Measurements from ENCODE around the gene ERC1.
"Not testable (repeated sequence)": the region's sequence is repeated elsewhere in the genome, so short reads cannot be mapped to it uniquely, and the experiment has no call there.

The ERC1 gene

DNA sequence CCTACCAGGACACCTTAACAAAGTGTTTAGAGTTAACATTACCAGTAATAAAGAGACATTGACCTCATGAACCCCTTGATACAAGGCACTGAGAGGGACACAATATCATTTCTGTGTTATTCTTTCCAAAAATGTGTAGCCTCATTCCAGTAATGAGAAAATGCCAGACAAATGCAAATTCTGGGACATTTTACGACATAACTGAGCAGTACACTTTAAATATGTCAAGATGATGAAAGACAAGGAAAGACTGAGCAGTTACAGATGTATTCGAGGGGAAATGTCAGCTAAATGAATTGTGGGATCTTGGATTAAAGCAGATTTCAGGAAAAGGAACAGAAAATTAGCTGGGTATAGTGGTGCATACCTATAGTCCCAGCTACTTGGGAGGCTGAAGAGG lies 255.6 kb downstream of the ERC1 start:
- DNase-seq, result no peak

DNA sequence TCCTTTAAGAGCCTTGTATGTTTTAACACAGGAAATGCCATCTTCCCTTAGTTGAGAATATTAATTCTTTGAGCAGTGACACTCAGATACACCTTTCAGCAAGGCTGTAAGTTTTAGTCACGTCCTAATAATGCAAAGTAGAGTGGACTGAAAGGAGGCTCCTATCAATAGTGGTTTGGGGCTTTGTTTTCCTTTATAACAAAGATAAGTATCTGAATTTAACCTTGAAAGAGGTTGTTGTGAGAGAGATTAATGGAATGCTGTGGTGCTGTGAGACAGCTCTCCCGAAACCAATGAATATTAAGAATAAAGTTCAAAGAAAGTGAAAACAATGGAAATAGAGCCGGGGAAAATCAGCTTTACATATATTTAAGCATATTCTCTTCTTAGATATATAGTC lies 259.6 kb downstream of the ERC1 start:
- no peak for DNase-seq

DNA sequence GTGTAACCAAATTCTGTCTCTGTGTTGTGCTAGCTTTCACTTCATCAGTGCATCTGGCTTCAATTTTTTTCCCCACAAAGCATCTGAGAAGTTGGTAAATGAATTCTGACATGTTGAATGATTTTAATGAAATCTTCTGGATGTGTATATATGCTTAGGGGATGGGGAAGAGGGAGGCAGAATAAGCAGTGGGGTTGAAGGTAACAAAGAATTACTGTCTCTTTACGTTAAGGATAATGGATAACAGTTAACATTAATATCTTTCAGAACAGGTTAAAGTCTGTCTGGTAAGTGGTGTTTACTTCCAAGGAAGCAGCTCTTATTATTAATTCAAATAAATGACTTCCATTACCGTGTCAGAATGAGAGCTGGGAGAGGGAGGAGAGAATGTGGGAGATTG lies 261.7 kb downstream of the ERC1 start:
- no peak for DNase-seq

DNA sequence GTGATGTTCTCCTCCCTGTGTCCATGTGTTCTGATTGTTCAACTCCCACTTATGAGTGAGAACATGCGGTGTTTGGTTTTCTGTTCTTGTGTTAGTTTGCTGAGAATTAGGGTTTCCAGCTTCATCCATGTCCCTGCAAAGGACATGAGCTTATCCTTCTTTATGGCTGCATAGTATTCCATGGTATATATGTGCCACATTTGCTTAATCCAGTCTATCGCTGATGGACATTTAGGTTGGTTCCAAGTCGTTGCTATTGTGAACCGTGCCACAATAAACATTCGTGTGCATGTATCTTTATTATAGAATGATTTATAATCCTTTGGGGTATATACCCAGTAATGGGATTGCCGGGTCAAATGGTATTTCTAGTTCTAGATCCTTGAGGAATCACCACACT lies 264.1 kb downstream of the ERC1 start:
- DNase-seq, result not testable (repeated sequence)

DNA sequence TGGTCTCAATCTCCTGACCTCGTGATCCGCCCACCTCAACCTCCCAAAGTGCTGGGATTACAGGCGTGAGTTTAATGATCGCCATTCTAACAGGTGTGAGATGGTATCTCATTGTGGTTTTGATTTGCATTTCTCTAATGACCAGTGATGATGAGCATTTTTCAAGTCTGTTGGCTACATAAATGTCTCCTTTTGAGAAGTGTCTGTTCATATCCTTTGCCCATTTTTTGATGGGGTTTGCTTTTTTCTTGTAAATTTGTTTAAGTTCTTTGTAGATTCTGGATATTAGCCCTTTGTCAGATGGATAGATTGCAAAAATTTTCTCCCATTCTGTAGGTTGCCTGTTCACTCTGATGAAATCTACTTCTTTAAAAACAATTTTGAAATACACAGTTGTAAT lies 264.8 kb downstream of the ERC1 start:
- DNase-seq, result not testable (repeated sequence)

DNA sequence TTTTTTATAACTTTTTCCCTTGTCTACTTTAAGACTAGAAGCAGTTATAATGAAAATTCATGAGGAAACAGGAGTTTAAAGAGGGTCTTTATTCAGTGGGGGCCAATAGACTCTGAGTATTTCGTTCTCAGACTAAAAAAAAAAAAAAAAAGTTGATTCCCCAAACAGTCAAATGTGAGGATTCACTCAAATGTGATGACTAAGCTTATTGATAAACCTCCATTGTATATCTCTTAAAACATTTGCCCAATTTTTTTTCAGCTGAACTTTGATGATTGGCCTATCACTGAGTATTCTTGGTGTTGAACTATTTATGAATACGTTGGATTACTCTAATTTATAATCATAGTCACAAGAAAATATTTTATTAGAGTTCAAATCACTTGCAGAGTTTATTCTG lies 265.3 kb downstream of the ERC1 start:
- no peak for DNase-seq

DNA sequence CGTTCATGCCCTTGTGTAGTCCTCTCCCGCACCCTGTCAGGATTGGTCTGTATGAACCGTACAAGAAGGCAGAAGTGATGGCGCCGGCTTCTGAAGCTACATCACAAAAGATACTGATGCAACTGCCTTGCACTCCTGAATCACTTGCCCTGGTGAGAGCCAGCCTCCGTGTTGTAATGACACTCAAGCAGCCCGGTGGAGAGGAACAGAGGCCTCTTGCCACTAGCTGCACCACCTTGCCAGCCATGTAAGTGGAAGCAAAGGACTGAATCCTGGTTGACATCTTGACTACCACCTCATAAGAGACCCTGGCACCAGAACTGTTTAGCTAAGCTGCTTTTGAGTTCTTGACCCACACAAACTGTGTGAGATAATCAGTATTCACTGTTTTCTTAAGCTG lies 266.0 kb downstream of the ERC1 start:
- no peak for DNase-seq

DNA sequence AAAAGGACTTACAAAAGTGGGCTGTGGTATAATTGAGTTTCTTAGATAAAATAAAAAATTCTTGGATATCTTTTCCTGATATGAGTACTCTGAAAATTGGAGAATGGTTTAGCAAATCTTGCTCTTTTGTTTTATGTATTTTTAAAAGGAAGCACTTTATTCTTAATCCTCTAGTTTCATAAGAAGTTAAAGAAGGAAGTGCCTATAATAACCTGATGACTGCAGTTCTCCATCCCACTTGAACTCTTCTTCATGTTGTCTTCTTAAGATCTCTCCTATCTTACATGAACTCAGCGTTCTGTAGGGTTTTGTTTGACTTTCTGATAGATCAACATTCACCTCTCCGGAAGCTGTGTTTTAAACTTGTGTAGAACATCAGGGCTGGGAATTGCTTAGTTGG lies 271.0 kb downstream of the ERC1 start:
- no peak for DNase-seq

DNA sequence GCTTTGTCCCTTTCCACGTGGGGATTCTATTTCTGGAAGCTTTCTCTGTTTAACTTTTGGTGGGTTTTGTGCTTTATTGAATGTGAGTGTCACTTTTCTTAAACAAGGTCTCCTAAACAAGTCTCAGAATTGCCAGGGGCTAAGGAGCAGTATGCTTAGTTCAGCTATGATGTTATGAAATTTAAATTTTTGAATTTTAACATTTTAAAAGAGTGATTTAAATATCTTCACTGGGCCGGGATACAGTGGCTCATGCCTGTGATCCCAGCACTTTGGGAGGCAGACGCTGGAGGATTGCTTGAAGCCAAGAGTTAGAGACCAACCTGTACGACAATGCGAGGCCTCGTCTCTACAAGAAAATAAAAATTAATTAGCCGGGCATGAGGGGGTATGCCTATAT lies 276.2 kb downstream of the ERC1 start:
- DNase-seq, result no peak

DNA sequence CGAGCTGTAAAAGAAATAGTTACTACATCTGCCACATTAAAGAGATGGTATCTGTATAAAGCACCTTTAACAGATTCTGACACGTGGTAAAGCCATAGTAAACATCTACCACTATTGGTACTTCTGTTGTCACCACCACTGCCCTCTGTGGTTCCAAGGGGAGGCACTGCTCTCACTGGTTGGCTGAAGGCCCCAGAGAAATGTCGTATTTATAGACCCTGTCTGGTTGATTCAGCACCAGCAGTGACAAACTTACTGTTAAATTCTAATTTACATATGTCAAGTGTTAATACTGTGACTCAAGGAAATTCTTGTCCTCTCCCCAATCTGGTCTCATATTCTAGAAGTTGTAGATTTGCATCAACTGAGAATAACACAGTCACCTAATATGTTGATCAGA lies 281.1 kb downstream of the ERC1 start:
- DNase-seq, result no peak

DNA sequence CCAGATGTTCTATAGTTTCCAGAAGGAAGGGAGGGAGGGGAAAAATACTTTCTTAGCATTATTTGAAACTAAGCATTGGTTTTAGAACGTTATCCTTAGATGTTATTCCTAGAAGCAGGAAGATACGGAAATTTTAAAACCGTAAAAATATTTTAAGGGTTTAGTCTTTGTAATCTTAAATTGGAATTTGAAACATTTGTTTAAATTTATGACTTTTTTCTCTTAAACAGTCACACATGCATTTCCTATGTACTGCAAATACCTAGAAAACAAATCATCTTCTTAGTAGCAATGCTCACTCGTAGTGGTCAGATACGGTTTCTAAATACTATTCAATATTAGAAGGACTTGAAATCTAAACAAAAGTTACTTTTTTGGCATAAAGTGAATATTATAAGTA lies 282.0 kb downstream of the ERC1 start:
- no peak for DNase-seq

DNA sequence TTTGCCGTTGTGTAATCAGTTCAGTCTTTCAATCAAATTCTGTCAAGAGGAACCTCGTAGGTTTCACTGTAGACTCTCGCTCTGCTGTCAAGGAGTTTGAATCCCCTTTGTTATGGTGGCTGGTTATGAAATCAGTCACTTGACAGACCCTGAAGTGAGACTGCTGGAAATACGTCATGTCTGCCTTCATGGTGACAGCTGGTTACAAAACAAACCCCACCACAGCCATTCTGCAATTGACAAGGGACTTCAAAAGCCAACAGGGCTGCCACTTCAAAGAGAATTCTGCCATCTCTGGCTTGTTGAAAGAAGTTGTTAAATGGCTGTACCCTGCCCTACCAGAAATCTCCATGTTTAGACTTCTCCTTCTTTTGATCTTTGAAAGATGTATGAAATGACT lies 286.9 kb downstream of the ERC1 start:
- no peak for DNase-seq

DNA sequence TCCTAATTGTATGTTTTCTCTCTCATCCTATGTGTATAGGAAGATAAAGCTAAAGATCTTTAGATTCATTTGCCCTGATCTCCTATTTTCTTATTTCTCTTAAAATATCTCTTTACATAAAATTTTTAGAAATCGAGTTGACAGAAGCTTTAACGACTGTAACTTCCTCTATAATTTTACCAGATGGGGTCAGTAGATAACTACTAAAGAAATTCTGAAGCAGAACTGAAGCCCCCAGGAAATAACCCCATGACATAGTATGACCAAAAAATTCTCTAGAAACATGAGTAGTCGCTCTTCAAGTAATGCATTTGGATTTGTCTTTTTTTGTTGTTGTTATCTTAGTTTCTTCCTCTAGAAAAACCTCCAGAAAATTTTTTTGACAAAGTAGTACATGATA lies 288.0 kb downstream of the ERC1 start:
- no peak for DNase-seq

DNA sequence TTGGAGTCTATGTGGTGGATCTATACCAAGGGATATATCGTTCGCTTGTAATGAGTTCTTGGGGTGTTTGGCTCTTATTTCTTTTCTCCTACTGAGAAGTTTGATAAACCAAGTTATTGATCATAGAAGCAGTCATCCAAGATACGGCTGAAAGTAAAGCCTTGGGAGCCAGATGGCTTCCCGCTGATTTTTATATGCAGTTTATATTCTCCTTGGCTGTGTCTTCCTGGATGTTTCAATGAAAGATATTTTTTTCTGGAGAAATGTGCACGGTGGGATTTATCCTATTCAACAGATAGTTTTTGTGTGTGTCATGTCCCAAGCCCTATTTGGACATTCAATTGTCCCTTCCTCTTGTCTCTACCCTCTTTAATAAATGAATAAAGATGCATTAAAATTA lies 289.0 kb downstream of the ERC1 start:
- DNase-seq, result no peak

DNA sequence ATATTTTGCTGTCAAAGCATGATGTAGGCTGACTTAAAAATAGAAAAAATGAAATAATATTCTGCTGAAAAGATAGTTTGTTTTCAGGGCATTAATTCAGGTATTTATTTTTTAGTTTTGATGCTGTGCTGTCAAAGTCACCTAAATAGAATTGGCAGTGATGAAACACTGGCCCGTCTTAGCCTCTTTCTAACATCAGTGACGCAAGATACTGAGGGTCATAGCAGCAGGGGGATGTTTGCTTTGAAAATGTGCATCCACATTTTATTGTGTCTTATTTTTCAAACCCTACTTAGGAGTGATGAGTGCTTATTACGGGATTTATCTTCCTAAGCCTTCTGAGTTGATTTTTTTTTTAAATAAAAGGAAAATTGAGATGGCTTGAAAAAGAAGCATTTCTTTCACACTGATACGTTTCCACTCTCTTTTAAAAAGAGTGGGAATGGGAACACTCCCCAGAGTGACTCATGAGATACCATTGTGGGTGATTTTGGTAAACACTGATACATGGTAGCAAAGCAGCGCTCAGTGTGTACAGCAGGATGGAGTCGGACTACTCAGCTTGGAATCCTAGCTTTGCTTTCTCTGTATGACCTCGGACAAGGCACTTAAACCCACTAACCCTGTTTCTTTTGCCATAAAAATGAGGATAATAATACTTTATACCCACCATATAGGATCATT lies 290.8 kb downstream of the ERC1 start:
- DNase-seq, result no peak

DNA sequence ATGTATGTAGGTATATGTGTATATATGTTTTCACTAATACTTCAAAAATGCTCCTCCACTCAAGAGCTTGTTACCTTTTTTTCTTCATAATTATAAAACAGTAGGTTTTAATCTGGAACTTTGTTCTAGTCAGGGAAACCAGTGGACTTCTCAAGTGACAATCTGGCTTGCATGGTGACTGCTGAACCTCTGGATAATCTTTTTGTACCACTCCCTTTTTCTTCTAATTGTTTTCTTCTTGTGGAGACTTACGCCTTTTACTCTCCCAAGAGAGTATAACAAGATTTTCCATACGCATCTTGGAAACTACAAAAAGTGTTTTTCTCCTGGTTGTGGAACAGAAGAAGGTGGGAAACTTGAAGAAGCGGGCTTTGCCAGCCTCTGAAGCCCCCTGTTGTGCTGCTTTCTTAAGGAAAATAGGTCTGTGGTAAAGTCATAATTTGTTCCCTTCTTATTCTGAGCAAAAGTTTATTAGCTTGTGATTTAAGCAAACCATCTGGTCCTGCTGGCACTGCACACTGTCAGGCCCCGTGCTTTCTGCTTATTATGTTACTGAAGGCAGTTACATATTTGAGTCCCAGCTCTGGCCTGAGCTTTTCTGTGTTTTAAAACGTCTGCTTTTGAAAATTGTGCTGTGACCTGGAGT lies 291.8 kb downstream of the ERC1 start:
- DNase-seq, result no peak

DNA sequence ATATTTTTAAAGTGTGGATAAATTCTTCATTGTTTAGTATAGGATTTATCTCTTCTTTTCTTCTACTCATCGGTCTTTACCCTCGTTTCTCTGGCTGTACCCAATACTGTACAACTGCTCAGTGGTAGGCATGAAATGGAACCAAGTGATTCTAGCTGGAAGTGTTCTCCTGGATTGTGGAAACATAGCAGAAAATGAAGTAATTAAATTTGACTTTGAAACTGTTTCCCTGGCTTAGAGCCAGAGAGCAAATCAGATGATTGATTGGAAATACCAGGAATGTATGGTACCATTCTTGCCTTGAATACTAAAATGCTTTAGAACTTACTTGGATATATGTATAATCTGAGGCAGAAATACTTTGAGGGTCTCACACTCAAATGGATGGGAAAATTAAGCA lies 292.3 kb downstream of the ERC1 start:
- no peak for DNase-seq

DNA sequence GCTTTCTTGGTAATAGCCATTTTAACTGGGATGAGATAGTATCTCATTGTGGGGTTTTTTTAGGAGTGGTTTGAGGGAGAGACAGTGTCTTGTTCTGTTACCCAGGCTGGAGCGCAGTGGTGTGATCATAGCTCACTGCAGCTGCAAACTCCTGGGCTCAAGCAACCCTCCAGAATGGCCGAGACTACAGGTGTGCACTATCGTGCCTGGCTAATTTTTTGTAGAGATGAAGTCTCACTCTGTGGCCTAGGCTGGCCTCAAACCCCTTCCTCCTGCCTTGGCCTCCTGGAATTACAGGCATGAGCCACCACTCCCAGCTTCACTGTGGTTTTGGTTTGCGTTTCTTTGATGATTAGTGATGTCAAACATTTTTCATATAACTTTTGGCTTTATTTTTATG lies 293.6 kb downstream of the ERC1 start:
- DNase-seq, result no peak

DNA sequence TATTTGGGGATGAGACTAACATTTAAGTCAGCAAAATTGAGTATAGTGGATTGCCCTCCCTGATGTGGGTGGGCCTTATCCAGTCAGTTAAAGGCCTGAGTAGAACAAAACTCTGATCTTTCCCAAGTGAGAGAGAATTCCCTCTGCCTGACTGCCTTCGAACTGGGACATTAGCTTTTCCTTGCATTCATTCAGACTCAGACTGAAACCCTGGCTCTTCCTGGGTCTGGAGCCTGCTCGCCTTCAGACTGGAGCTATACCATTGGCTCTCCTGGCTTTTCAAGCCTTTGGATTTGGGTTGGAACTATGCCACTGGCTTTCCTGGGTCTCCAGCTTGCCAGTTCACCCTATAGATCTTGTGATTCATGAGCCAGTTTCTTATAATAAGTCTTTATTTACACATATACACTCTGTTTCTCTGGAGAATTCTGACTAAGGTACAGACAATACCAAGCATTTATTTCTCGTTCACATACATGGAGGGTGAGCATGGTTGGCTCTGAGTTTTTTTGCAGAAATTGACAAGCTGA lies 296.5 kb downstream of the ERC1 start:
- no peak for DNase-seq

DNA sequence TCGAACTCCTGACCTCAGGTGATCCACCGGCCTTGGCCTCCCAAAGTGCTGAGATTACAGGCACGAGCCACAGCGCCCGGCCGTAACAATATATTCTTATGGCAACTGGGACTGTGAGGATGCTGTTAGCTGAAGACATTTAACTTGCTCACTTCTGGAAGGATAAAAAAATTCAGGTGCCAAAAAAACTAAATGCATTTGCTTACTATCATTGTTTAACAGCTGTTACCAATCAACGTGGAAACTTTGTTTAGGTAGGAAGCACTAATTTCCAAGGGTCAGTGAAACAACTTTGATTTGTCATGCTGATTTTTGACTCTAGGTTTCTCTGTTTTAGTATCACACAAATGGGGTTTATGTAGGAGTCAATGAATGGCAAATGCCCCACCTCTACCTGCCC lies 297.3 kb downstream of the ERC1 start:
- no peak for DNase-seq

DNA sequence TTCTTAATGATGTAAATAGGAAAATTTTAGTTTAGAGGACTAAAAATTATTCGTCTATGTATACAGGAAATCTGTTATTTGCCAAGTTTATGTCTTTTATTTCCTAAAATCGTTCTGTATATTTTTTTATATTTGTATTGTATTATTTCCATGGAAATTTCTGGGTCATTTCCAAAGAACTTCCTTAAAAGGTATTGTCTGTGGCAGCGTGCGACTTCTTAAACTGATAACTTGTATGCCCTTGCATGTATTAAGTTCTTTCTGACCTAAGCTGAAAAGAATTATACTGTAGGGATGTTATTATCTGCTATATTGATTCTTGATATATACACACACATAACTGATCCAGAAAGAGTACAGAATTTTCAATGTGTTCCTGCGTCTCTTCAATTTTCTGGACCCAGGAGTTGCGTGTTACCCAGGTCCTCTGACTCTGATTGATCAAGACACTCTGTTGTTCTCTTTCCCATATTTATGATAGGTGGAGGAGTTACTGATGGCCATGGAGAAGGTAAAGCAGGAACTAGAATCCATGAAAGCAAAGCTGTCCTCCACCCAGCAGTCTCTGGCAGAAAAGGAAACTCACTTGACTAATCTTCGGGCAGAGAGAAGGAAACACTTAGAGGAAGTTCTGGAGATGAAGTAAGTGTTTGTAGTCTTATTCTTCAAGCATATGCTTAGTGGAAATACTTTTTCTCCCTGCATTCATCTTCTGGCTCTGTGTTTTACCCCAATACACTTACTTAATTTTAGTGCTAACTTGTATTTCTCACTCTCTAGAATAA lies 298.5 kb downstream of the ERC1 start:
- no peak for DNase-seq

DNA sequence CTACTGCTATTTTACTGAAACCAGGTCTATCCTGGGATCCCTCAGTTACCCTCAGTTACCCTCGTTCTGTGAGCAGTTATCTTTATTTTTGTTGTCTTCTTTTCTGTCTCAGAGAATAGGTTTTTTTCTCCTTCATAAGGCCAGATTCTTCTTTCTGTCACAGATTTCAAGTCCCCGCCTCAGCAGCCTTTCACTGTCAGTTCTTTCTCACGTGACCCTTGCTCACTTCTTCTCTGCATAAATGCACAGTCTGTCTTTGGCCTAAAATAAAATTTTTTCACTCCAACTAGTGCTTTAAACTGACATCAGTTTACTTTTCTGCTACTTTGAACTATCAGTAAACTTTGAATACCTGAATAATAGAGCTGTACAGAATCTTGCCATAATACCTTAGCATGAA lies 299.7 kb downstream of the ERC1 start:
- no peak for DNase-seq

DNA sequence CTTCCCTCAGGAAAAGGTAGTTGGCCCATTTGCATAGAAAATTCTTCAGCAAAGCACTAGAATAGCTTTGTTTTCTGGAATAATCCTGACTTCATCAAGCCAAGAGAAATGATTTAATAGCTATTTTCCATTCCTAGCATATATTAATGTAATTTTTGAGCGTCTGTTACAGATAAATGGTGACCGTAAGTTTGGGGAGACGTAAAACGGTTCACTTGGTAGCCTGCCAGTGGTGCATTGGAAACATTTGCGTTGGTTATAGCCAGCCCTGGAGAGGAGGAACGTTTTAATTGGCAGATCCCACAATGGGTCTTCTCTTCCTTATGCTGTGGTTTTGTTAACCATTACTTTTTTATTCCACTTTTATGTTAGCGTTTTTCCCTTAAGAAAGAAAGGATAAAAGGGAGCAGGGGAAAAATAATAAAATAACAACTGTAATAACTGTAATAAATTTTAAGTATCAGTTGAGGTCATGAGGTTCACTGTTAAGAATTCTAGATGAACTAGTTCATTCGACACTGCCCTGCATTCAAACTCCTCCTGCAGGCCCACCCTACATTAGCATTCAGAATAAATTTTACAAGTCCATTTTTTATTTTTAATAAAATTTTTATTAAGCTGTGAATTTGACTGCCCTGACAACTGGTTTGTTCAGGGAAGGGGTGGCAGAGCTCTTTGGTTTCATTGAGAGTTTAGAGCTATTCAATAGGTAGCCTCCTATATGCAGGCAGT lies 300.7 kb downstream of the ERC1 start:
- no peak for DNase-seq

All from T1000 (cell line).